DOHH2 (cell line): ENCODE results near the gene ZBTB7C.

Source experiments
- H3F3A ChIP-seq: fragments of 200-600 bp; sonication (generic), shearing (Covaris generic); 2 replicates; pipeline ENCODE4 v1.6.0; 2016; ENCODE audit warnings: antibody characterized with exemption, mild to moderate bottlenecking; ENCODE audit not compliant: control insufficient read depth, insufficient read depth
- H3K27ac ChIP-seq: fragments of 200-600 bp; sonication (generic); 2 replicates; pipeline ENCODE4 v1.5.1; 2014; ENCODE audit warnings: low read depth, mild to moderate bottlenecking, low read length, moderate library complexity
- H3K27me3 ChIP-seq: fragments of 200-600 bp; sonication (generic); 2 replicates; pipeline ENCODE4 v1.6.1; 2014; ENCODE audit warnings: mild to moderate bottlenecking, low read length, mixed read lengths; ENCODE audit not compliant: control insufficient read depth
- H3K36me3 ChIP-seq: fragments of 200-600 bp; sonication (generic); 2 replicates; pipeline ENCODE4 v1.6.1; 2014; ENCODE audit warnings: mild to moderate bottlenecking, low read length, moderate library complexity, mixed read lengths; ENCODE audit not compliant: control insufficient read depth
- H3K4me1 ChIP-seq: fragments of 200-600 bp; sonication (generic); 2 replicates; pipeline ENCODE4 v1.6.1; 2014; ENCODE audit warnings: mild to moderate bottlenecking, low read length, mixed read lengths; ENCODE audit not compliant: control insufficient read depth
- H3K4me2 ChIP-seq: fragments of 200-600 bp; sonication (generic); 2 replicates; pipeline ENCODE4 v1.6.0; 2014; ENCODE audit warnings: mild to moderate bottlenecking, low read length, moderate library complexity
- H3K4me3 ChIP-seq: fragments of 200-600 bp; sonication (generic); 2 replicates; pipeline ENCODE4 v1.5.1; 2014; ENCODE audit warnings: mild to moderate bottlenecking, low read length, mixed read lengths
- H3K79me2 ChIP-seq: fragments of 200-600 bp; sonication (generic); 2 replicates; pipeline ENCODE4 v1.6.1; 2014; ENCODE audit warnings: mild to moderate bottlenecking, low read length, mixed read lengths; ENCODE audit not compliant: control insufficient read depth
- H3K9me2 ChIP-seq: fragments of 200-600 bp; sonication (generic); replicated peaks from 2 replicates; pipeline ENCODE4 v1.6.1; 2014; ENCODE audit warnings: mild to moderate bottlenecking, low read length, mixed read lengths; ENCODE audit not compliant: control insufficient read depth
- H3K9me3 ChIP-seq: fragments of 200-600 bp; sonication (generic); 2 replicates; pipeline ENCODE4 v1.6.1; 2014; ENCODE audit warnings: antibody characterized with exemption, low read length, mixed read lengths; ENCODE audit not compliant: control insufficient read depth, insufficient read depth
- H4K20me1 ChIP-seq: fragments of 200-600 bp; sonication (generic); 2 replicates; pipeline ENCODE4 v1.6.0; 2014; ENCODE audit warnings: low read depth, mild to moderate bottlenecking, antibody characterized with exemption, low read length, moderate library complexity; ENCODE audit not compliant: control insufficient read depth, insufficient read depth
- EZH2phosphoT487 ChIP-seq: fragments of 200-600 bp; sonication (generic); IDR thresholded peaks from 2 replicates; pipeline ENCODE4 v1.6.1; 2017; ENCODE audit warnings: borderline replicate concordance, mild to moderate bottlenecking, antibody characterized with exemption, low read length, moderate library complexity, mixed read lengths
- TF ChIP-seq, protein P1 (sequence below): fragments of 200-600 bp; sonication (generic); IDR thresholded peaks from one replicate; pipeline ENCODE4 v1.5.1; 2014; ENCODE audit warnings: antibody characterized with exemption, mild to moderate bottlenecking, low read depth, low read length; ENCODE audit not compliant: poor library complexity, severe bottlenecking

ZBTB7C gene

DNA sequence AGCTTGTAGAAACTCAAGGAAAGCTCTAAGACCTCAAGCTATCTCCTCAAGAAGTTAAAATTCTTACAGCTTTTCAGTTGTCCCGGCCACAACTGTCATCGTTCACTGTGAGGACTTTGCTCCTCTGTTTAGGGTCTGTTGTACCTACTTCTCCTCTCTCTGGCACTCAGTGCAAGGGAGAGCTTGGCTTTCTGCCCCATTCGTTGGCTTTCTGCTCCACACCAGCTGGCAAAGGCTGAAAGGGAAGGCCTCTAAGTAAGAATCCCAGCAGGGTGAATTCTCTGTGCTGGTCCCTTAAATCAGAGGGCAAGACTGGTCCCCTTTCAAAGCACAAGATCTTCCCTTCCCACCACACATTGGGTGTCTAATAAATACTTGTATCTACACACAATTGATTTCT lies 17.3 kb downstream of the ZBTB7C start:
- Histone ChIP-seq H3K9me2 (no peaks in the 10 kb centered on the region), H3K27ac (no peak overlapping the region), H3K79me2 (no peaks in the 10 kb centered on the region), H4K20me1 (no peaks in the 10 kb centered on the region), H3K9me3 (no peaks in the 10 kb centered on the region), H3K4me1 (no peaks in the 10 kb centered on the region), H3K4me3 (no peak overlapping the region), H3K4me2 (no peak overlapping the region), H3K36me3 (no peaks in the 10 kb centered on the region), H3F3A (no peaks in the 10 kb centered on the region), H3K27me3 (peaks cover 11% of the 10 kb centered on the region; the same call in 1 of the 2 replicates)
- TF ChIP-seq, protein P1, sequence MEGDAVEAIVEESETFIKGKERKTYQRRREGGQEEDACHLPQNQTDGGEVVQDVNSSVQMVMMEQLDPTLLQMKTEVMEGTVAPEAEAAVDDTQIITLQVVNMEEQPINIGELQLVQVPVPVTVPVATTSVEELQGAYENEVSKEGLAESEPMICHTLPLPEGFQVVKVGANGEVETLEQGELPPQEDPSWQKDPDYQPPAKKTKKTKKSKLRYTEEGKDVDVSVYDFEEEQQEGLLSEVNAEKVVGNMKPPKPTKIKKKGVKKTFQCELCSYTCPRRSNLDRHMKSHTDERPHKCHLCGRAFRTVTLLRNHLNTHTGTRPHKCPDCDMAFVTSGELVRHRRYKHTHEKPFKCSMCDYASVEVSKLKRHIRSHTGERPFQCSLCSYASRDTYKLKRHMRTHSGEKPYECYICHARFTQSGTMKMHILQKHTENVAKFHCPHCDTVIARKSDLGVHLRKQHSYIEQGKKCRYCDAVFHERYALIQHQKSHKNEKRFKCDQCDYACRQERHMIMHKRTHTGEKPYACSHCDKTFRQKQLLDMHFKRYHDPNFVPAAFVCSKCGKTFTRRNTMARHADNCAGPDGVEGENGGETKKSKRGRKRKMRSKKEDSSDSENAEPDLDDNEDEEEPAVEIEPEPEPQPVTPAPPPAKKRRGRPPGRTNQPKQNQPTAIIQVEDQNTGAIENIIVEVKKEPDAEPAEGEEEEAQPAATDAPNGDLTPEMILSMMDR: no peak

DNA sequence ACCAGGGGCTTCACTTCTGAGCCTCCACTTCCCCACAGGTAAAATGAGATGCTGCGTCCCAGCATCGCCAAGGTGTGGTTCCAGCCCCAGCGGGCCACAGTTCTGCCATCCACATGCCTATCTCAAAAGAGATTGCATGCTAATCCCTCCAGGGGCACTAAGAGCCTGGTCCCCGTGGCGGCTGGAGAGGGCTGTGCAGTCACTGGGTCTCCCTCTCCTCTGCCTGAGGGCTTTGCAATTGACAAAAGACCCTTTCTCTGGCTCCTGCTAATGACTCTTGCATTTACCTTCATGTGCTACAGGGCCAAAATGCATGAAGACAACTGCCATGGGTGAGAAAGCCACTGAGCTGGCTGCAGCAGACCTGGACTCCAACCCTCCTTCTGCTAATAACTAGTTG lies 18.5 kb downstream of the ZBTB7C start:
- Histone ChIP-seq H3K27me3 (peaks cover 14% of the 10 kb centered on the region; the same call in 1 of the 2 replicates), H3K27ac (no peak overlapping the region), H3K4me3 (no peak overlapping the region), H3F3A (no peaks in the 10 kb centered on the region), H3K4me2 (no peak overlapping the region), H4K20me1 (no peaks in the 10 kb centered on the region), H3K36me3 (no peaks in the 10 kb centered on the region), H3K9me2 (no peaks in the 10 kb centered on the region), H3K4me1 (no peaks in the 10 kb centered on the region), H3K9me3 (no peaks in the 10 kb centered on the region), H3K79me2 (no peaks in the 10 kb centered on the region)
- TF ChIP-seq, protein P1: no peak
- no peak for TF ChIP-seq EZH2phosphoT487

DNA sequence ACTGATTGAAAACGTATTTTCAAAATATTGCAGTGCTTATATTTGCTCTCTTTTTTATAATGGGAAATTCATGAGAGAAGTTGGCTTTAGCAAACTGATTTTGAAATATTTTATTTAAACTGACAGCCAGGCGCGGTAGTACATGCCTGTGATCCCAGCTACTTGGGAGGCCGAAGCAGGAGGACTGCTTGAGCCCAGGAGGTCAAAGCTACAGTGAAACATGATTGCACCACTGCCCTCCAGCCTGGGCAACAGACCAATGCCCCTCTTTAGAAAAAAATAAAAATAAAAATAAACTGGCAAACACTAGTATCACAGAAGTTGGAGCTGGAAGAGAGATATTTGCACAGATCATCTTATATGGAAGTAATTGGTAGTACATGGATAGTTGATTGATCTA lies 20.7 kb downstream of the ZBTB7C start:
- Histone ChIP-seq H3F3A (no peaks in the 10 kb centered on the region), H3K4me1 (no peaks in the 10 kb centered on the region), H3K36me3 (no peaks in the 10 kb centered on the region), H3K4me3 (no peak overlapping the region), H3K4me2 (no peak overlapping the region), H3K27ac (no peak overlapping the region), H3K79me2 (no peaks in the 10 kb centered on the region), H4K20me1 (no peaks in the 10 kb centered on the region), H3K9me3 (no peaks in the 10 kb centered on the region), H3K27me3 (peaks cover 7% of the 10 kb centered on the region; the same call in 1 of the 2 replicates), H3K9me2 (no peaks in the 10 kb centered on the region)
- TF ChIP-seq, protein P1: no peak
- no peak for TF ChIP-seq EZH2phosphoT487

DNA sequence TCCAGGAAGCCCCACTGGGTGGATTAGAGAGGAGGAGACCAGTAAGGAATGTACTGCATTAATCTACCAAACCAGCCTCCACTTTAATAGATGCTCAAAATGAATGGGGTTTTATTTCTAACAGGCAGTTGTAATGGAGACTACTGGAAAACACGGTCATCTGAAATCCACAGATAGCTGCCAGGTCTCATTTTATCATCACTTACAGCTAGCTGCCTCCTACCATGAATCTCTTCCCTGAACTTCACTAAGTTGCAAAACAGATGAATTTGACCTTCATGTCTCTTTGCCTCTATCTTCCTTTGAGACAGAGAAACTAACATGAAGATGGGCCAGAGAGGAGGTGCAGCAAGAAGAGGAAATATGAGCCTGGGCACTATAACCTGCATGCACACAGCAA lies 21.9 kb downstream of the ZBTB7C start:
- Histone ChIP-seq H3F3A (no peaks in the 10 kb centered on the region), H3K4me2 (no peak overlapping the region), H3K27ac (no peak overlapping the region), H3K36me3 (no peaks in the 10 kb centered on the region), H3K27me3 (peaks cover 7% of the 10 kb centered on the region; the same call in 1 of the 2 replicates), H4K20me1 (no peaks in the 10 kb centered on the region), H3K9me2 (no peaks in the 10 kb centered on the region), H3K4me3 (no peak overlapping the region), H3K79me2 (no peaks in the 10 kb centered on the region), H3K9me3 (no peaks in the 10 kb centered on the region), H3K4me1 (no peaks in the 10 kb centered on the region)
- no peak for TF ChIP-seq EZH2phosphoT487
- TF ChIP-seq, protein P1: no peak
